ENCODE data around the gene INSIG1. TPM values are rescaled to one million over a fixed set of nuclear protein-coding genes. Genes with fewer than 3 reads are reported as not detected.
A peak's percentile ranks its signal among the peaks of the same experiment; 100 is the strongest.

INSIG1 gene
- total RNA-seq, 1 experiment from 2014 or later: 60.1 TPM

GRCh38 chr7:155355176-155355575 is 57.5 kb downstream of the INSIG1 start:
- Histone ChIP-seq H3K9me3 (no peaks in the 10 kb centered on the region), H3K4me1 (no peaks in the 10 kb centered on the region), H3K4me3 (ENCODE audit: low read depth, low read length) (no peak overlapping the region), H3K36me3 (ENCODE audit: control insufficient read depth, insufficient read depth, low read length) (no peaks in the 10 kb centered on the region), H3K27me3 (replicated peaks; ENCODE audit: control insufficient read depth, insufficient read depth, low read length) (no peaks in the 10 kb centered on the region)
- no peak for DNase-seq
- Mint-ChIP-seq H3K36me3 (ENCODE audit: insufficient read depth, unreplicated experiment) (peaks cover 5% of the 10 kb centered on the region), H3K4me3 (ENCODE audit: unreplicated experiment) (no peak overlapping the region), H3K9me3 (ENCODE audit: unreplicated experiment) (no peaks in the 10 kb centered on the region), H3K27ac (ENCODE audit: unreplicated experiment) (no peak overlapping the region), H3K4me1 (ENCODE audit: low read depth, unreplicated experiment) (no peaks in the 10 kb centered on the region), H3K27me3 (ENCODE audit: insufficient read depth, unreplicated experiment) (no peaks in the 10 kb centered on the region)
- no peak for TF ChIP-seq CTCF (IDR thresholded peaks at IDR 0.05; ENCODE audit: insufficient read depth in 1 of 2, low read depth in 1 of 2, low read length in 1 of 2, severe bottlenecking in 1 of 2, unreplicated experiment in 1 of 2)
- ChIA-PET CTCF (no interaction called here), POLR2A (no interaction called here)
- no TSS peak for BruUV-seq (replicated peaks)
- intact Hi-C loops (cut with micrococcal nuclease; ENCODE audit: unreplicated experiment): no loop called here

- Mint-ChIP-seq H3K4me3 (ENCODE audit: unreplicated experiment) (no peak overlapping the region), H3K27ac (ENCODE audit: unreplicated experiment) (no peak overlapping the region), H3K36me3 (ENCODE audit: insufficient read depth, unreplicated experiment) (peaks cover 2% of the 10 kb centered on the region), H3K4me1 (ENCODE audit: low read depth, unreplicated experiment) (peaks cover 4% of the 10 kb centered on the region), H3K27me3 (ENCODE audit: insufficient read depth, unreplicated experiment) (no peaks in the 10 kb centered on the region), H3K9me3 (ENCODE audit: unreplicated experiment) (no peaks in the 10 kb centered on the region)
- Histone ChIP-seq H3K36me3 (ENCODE audit: control insufficient read depth, insufficient read depth, low read length) (no peaks in the 10 kb centered on the region), H3K27me3 (replicated peaks; ENCODE audit: control insufficient read depth, insufficient read depth, low read length) (no peaks in the 10 kb centered on the region), H3K4me3 (ENCODE audit: low read depth, low read length) (no peak overlapping the region), H3K9me3 (no peaks in the 10 kb centered on the region), H3K4me1 (no peaks in the 10 kb centered on the region; the same call in 1 of the 2 replicates)
- no peak for TF ChIP-seq CTCF (IDR thresholded peaks at IDR 0.05; ENCODE audit: insufficient read depth in 1 of 2, low read depth in 1 of 2, low read length in 1 of 2, severe bottlenecking in 1 of 2, unreplicated experiment in 1 of 2)
- BruUV-seq (replicated peaks): no TSS peak
- ChIA-PET CTCF (no interaction called here), POLR2A (no interaction called here)
- intact Hi-C loops (cut with micrococcal nuclease; ENCODE audit: unreplicated experiment): no loop called here
- no peak for DNase-seq
Measured at GRCh38 chr7:155355745-155356144, 58.1 kb downstream of the INSIG1 start.

GRCh38 chr7:155356323-155357105 is 58.8 kb downstream of the INSIG1 start:
- peak; percentile 34 to 57 for TF ChIP-seq CTCF (IDR thresholded peaks at IDR 0.05; ENCODE audit: insufficient read depth in 1 of 2, low read depth in 1 of 2, low read length in 1 of 2, severe bottlenecking in 1 of 2, unreplicated experiment in 1 of 2)
- BruUV-seq (replicated peaks): no TSS peak
- Mint-ChIP-seq H3K27me3 (ENCODE audit: insufficient read depth, unreplicated experiment) (no peaks in the 10 kb centered on the region), H3K9me3 (ENCODE audit: unreplicated experiment) (no peaks in the 10 kb centered on the region), H3K27ac (ENCODE audit: unreplicated experiment) (no peak overlapping the region), H3K4me1 (ENCODE audit: low read depth, unreplicated experiment) (peaks cover 6% of the 10 kb centered on the region), H3K4me3 (ENCODE audit: unreplicated experiment) (no peak overlapping the region), H3K36me3 (ENCODE audit: insufficient read depth, unreplicated experiment) (no peaks in the 10 kb centered on the region)
- CTCF ChIA-PET: no interaction called here
- no peaks in the 10 kb centered on the region for H3K9me3 ChIP-seq
- POLR2A ChIA-PET: no interaction called here
- DNase-seq: peak in 1 of 2 experiments; percentile 48
- H3K4me3 ChIP-seq (ENCODE audit: low read depth, low read length): no peak overlapping the region
- no peaks in the 10 kb centered on the region for H3K27me3 ChIP-seq (replicated peaks; ENCODE audit: control insufficient read depth, insufficient read depth, low read length)
- no peaks in the 10 kb centered on the region for H3K36me3 ChIP-seq (ENCODE audit: control insufficient read depth, insufficient read depth, low read length)
- H3K4me1 ChIP-seq: no peaks in the 10 kb centered on the region; the same call in 1 of the 2 replicates
- intact Hi-C loops (cut with micrococcal nuclease; ENCODE audit: unreplicated experiment): no loop called here

Data from Caco-2 (cell line).